GM23338 (cell line): ENCODE measurements around the gene CMSS1. TPM values are rescaled to one million over a fixed set of nuclear protein-coding genes. Genes with fewer than 3 reads are reported as not detected.

Experiments
- ATAC-seq: fragments of 200-7000 bp; cut with Tn5 transposase; 3 replicates; pipeline ENCODE4 v1.9.1; 2020
- DNase-seq: peaks from one replicate; pipeline ENCODE4 v3.0.0-alpha.2; 2015; ENCODE audit warnings: low spot score
- H2AFZ ChIP-seq: fragments of 200-600 bp; sonication (generic); 2 replicates; pipeline ENCODE4 v1.8.0; 2016; ENCODE audit warnings: antibody characterized with exemption, mild to moderate bottlenecking, moderate library complexity
- H3F3A ChIP-seq: fragments of 200-600 bp; sonication (generic); replicated peaks from 2 replicates; pipeline ENCODE4 v1.8.0; 2017; ENCODE audit warnings: antibody characterized with exemption, mixed run types, low read depth
- H3K27ac ChIP-seq: fragments of 200-600 bp; sonication (generic); 2 replicates; pipeline ENCODE4 v1.6.1; 2016; ENCODE audit warnings: low read depth
- H3K27me3 ChIP-seq: fragments of 200-600 bp; sonication (generic); 2 replicates; pipeline ENCODE4 v1.8.0; 2016; ENCODE audit warnings: mild to moderate bottlenecking, mixed run types, moderate library complexity; ENCODE audit not compliant: insufficient read depth
- H3K36me3 ChIP-seq: fragments of 200-600 bp; sonication (generic); 2 replicates; pipeline ENCODE4 v1.8.0; 2016; ENCODE audit warnings: mild to moderate bottlenecking; ENCODE audit not compliant: insufficient read depth
- H3K4me1 ChIP-seq: fragments of 200-600 bp; sonication (generic); 2 replicates; pipeline ENCODE4 v1.8.0; 2016; ENCODE audit warnings: mild to moderate bottlenecking, moderate library complexity; ENCODE audit not compliant: insufficient read depth
- H3K4me2 ChIP-seq: fragments of 200-600 bp; sonication (generic); 2 replicates; pipeline ENCODE4 v1.7.1; 2017; ENCODE audit warnings: mixed run types
- H3K4me3 ChIP-seq: fragments of 200-600 bp; sonication (generic); 2 replicates; pipeline ENCODE4 v1.6.1; 2016; ENCODE audit warnings: mixed run types
- H3K79me2 ChIP-seq: fragments of 200-600 bp; sonication (generic); replicated peaks from 2 replicates; pipeline ENCODE4 v1.8.0; 2017; ENCODE audit warnings: mild to moderate bottlenecking; ENCODE audit not compliant: insufficient read depth
- H3K9me2 ChIP-seq: fragments of 200-600 bp; sonication (generic); 2 replicates; pipeline ENCODE4 v1.8.0; 2017; ENCODE audit not compliant: insufficient read depth
- H4K20me1 ChIP-seq: fragments of 200-600 bp; sonication (generic); replicated peaks from 2 replicates; pipeline ENCODE4 v1.8.0; 2017; ENCODE audit warnings: mild to moderate bottlenecking; ENCODE audit not compliant: insufficient read depth
- H3K27ac Mint-ChIP-seq: 2 replicates; pipeline ENCODE4 v1.8.0; 2020; ENCODE audit warnings: inconsistent platforms, mild to moderate bottlenecking, moderate library complexity, mixed read lengths
- H3K27me3 Mint-ChIP-seq: 3 replicates; pipeline ENCODE4 v1.8.0; 2022; ENCODE audit warnings: low read depth, mild to moderate bottlenecking, moderate library complexity, mixed read lengths, inconsistent platforms; ENCODE audit not compliant: insufficient read depth, poor library complexity
- H3K36me3 Mint-ChIP-seq: 3 replicates; pipeline ENCODE4 v1.8.0; 2021; ENCODE audit warnings: low read depth, mild to moderate bottlenecking, inconsistent platforms, moderate library complexity, mixed read lengths
- H3K4me1 Mint-ChIP-seq: 3 replicates; pipeline ENCODE4 v1.8.0; 2020; ENCODE audit warnings: mild to moderate bottlenecking, inconsistent platforms, mixed read lengths
- H3K4me3 Mint-ChIP-seq: 3 replicates; pipeline ENCODE4 v1.8.0; 2021; ENCODE audit warnings: moderate library complexity, mild to moderate bottlenecking, inconsistent platforms, mixed read lengths
- H3K9me3 Mint-ChIP-seq: 3 replicates; pipeline ENCODE4 v1.8.0; 2020; ENCODE audit warnings: moderate library complexity, mild to moderate bottlenecking, inconsistent platforms, mixed read lengths
- CTCF ChIP-seq, 2 experiments: fragments of 200-600 bp in 1 of 2; sonication (generic) in 1 of 2; conservative IDR thresholded peaks; 2 replicates each; pipeline versions ENCODE4 v1.5.1 to v1.6.1; 2016 to 2017; ENCODE audit warnings: antibody characterized with exemption in 2 of 2, low read depth in 2 of 2, mild to moderate bottlenecking in 2 of 2, moderate library complexity in 1 of 2
- EZH2 ChIP-seq: fragments of 200-600 bp; sonication (generic); IDR thresholded peaks from one replicate; pipeline ENCODE4 v1.8.0; 2017; ENCODE audit warnings: antibody characterized with exemption, mild to moderate bottlenecking, low read depth; ENCODE audit not compliant: unreplicated experiment
- POLR2AphosphoS5 ChIP-seq: IDR thresholded peaks from 2 replicates; pipeline ENCODE4 v1.6.1; 2016; ENCODE audit warnings: antibody characterized with exemption, low read depth
- REST ChIP-seq: IDR thresholded peaks from one replicate; pipeline ENCODE4 v1.6.1; 2018; ENCODE audit warnings: antibody characterized with exemption; ENCODE audit not compliant: unreplicated experiment
- STAT1 ChIP-seq: IDR thresholded peaks from one replicate; pipeline ENCODE4 v1.6.1; 2016; ENCODE audit warnings: antibody characterized with exemption; ENCODE audit not compliant: unreplicated experiment
- ZNF331 ChIP-seq: fragments of 250-450 bp; sonication (Bioruptor Pico); IDR thresholded peaks from 2 replicates; pipeline ENCODE4 v1.5.0; 2020; ENCODE audit warnings: low read depth, mild to moderate bottlenecking, moderate library complexity
- ZNF462 ChIP-seq: fragments of 250-450 bp; sonication (Bioruptor Pico); IDR thresholded peaks from 2 replicates; pipeline ENCODE4 v1.5.0; 2020; ENCODE audit warnings: mild to moderate bottlenecking, moderate library complexity
- polyA plus RNA-seq: library from polyadenylated mRNA; unstranded; fragments of >200 nt; fragmentation: Nextera tagmentation; extraction: Ambion mirVana; gene quantifications from 2 replicates; pipeline ENCODE4 v1.2.1, GENCODE V29; 2016
- total RNA-seq: library from RNA; depleted of rRNA; stranded (reverse); fragments of >200 nt; shearing (Covaris generic); gene quantifications from 2 replicates; pipeline ENCODE4 v1.2.3, GENCODE V29; 2014

Gene CMSS1
- total and polyA plus RNA-seq, 2 experiments from 2014 or later = 39.4 to 187 TPM

- H2AFZ ChIP-seq = no peak overlapping the region
- H3K4me1 ChIP-seq = peaks cover 4% of the 10 kb centered on the region; the same call in 1 of the 2 replicates
- H3K4me1 Mint-ChIP-seq = peaks cover 5% of the 10 kb centered on the region; the same call in 2 of the 3 replicates
- H3K27ac ChIP-seq = no peak overlapping the region
- DNase-seq (no peak), ATAC-seq (no peak)
- no peaks in the 10 kb centered on the region for H3K36me3 ChIP-seq
- no peaks in the 10 kb centered on the region for H3K27me3 Mint-ChIP-seq
- no peak overlapping the region for H3K4me3 ChIP-seq
- H3K9me3 Mint-ChIP-seq = no peaks in the 10 kb centered on the region
- no peaks in the 10 kb centered on the region for H3K36me3 Mint-ChIP-seq
- peaks cover 4% of the 10 kb centered on the region; the same call in 1 of the 2 replicates for H3K9me2 ChIP-seq
- no peak overlapping the region for H3K4me3 Mint-ChIP-seq
- H3F3A ChIP-seq = no peaks in the 10 kb centered on the region
- H3K4me2 ChIP-seq = no peak overlapping the region
- H4K20me1 ChIP-seq = no peaks in the 10 kb centered on the region
- no peaks in the 10 kb centered on the region for H3K27me3 ChIP-seq
- H3K79me2 ChIP-seq = no peaks in the 10 kb centered on the region
- TF ChIP-seq REST (no peak), STAT1 (no peak)
- H3K27ac Mint-ChIP-seq = no peak overlapping the region
Observed at GRCh38 chr3:99781761-99782160, 35.9 kb upstream of the CMSS1 start.

- H3K4me2 ChIP-seq = no peak overlapping the region
- no peak overlapping the region for H3K27ac ChIP-seq
- Mint-ChIP-seq H3K9me3 (no peaks in the 10 kb centered on the region), H3K4me3 (no peak overlapping the region), H3K27ac (no peak overlapping the region), H3K27me3 (no peaks in the 10 kb centered on the region), H3K36me3 (no peaks in the 10 kb centered on the region), H3K4me1 (no peaks in the 10 kb centered on the region)
- ATAC-seq (no peak), DNase-seq (no peak)
- no peaks in the 10 kb centered on the region for H3K36me3 ChIP-seq
- H3K9me2 ChIP-seq = no peaks in the 10 kb centered on the region
- H3K4me3 ChIP-seq = no peak overlapping the region
- no peaks in the 10 kb centered on the region for H4K20me1 ChIP-seq
- no peaks in the 10 kb centered on the region for H3K4me1 ChIP-seq
- H3K27me3 ChIP-seq = no peaks in the 10 kb centered on the region
- no peaks in the 10 kb centered on the region for H3K79me2 ChIP-seq
- no peaks in the 10 kb centered on the region for H3F3A ChIP-seq
- no peak overlapping the region for H2AFZ ChIP-seq
- TF ChIP-seq POLR2AphosphoS5 (no peak), CTCF (conservative IDR thresholded peaks at IDR 0.05; ENCODE audit: low read depth in 2 of 2) (no peak), ZNF331 (CRISPR knock-in tag) (no peak), ZNF462 (CRISPR knock-in tag) (no peak), EZH2 (no peak)
Observed at GRCh38 chr3:99783011-99783573, 34.6 kb upstream of the CMSS1 start.
